ENCODE results near the gene PPEF1. TPM values are rescaled to one million over a fixed set of nuclear protein-coding genes. Genes with fewer than 3 reads are reported as not detected.

Gene PPEF1
- total RNA-seq, 2 experiments from 2014 or later, result not detected

Other genes with a start within 250 kb of the PPEF1 start
- not detected for gene RS1, start 35.5 kb upstream of the PPEF1 start, total RNA-seq

Data from activated CD8-positive, alpha-beta T cell treated with anti-CD3 and anti-CD28 coated beads for 36 hours (primary cell).